HG02943 (cell line): Measurements from ENCODE around the gene ASTN2.

Source experiments
- ATAC-seq: cut with Tn5 transposase; IDR thresholded peaks from one replicate; pipeline ENCODE4 v1.9.1; 2021; ENCODE audit warnings: mild to moderate bottlenecking, low read depth, moderate library complexity; ENCODE audit not compliant: unreplicated experiment

ASTN2 gene

GRCh38 chr9:117187498-117187897, 227.4 kb downstream of the ASTN2 start:
- ATAC-seq = no peak

DNA sequence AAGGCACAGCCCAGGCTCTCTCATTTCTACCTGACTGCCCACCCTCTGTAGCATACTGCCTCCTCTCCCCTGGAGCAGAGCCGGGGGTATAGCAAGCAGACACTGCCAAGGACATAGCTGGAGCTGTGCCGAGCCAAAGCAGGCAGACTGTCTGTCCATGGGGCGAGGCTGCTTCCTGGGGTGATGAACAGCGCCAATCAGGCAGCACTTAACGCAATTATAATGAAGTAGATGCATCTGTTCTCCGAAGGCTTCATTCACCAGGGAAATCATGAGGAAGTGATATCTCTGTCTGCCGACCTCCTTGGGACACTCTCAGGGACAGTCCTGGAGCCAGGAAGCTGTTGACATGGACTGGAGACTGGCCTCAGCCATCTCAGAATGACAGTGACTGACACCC, 230.7 kb downstream of the ASTN2 start:
- no peak for ATAC-seq

- no peak for ATAC-seq
Measured at GRCh38 chr9:117182046-117182445, 232.8 kb downstream of the ASTN2 start.

DNA sequence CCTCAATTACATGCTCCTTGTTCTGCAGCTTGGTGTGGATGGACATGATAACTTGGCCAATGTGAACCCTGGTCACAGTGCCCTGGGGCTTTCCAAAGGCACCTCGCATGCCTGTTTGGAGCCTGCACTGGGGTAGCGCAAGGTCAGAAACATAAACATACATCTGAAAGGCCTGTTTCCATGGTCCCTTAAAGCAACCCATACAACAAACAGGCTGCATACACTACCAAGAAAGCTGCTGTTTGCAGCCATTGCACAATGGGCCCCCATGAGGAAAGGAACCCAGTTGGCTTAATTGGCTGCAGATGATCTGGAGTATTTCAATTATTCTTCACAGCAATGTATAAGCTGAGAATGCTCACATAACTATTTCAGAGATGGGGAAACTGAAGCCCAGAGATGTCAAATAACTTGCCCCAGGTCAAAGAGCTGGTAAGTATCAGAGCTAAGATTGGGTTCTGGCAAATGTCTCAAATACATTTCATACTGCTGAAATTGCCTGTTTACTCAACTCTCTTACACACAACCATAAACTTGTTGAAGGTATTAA, 233.9 kb downstream of the ASTN2 start:
- no peak for ATAC-seq

- ATAC-seq = no peak
Measured at GRCh38 chr9:117178596-117179375, 236.1 kb downstream of the ASTN2 start.

DNA sequence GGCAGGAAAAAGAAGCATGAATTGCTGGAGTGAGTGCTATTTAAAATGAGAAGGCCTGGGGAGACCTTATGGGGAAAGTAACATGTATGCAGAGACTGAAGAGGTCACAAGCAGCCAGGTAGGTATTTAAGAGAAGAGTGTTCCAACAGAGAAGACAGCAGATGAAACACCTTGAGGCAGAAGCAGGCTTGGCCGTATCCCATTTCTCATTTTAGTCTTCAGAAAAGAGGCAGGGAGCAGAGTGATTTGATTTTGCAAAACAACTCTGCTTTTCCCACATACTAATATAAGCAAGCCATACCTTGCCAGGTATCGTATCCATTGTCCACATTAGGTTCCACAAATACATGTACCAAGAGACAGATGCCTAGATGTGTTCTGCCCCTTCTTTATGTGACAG, 244.3 kb downstream of the ASTN2 start:
- no peak for ATAC-seq

- ATAC-seq = no peak
Measured at GRCh38 chr9:117169089-117169621, 245.7 kb downstream of the ASTN2 start.

- no peak for ATAC-seq
Measured at GRCh38 chr9:117164512-117164911, 250.3 kb downstream of the ASTN2 start.

DNA sequence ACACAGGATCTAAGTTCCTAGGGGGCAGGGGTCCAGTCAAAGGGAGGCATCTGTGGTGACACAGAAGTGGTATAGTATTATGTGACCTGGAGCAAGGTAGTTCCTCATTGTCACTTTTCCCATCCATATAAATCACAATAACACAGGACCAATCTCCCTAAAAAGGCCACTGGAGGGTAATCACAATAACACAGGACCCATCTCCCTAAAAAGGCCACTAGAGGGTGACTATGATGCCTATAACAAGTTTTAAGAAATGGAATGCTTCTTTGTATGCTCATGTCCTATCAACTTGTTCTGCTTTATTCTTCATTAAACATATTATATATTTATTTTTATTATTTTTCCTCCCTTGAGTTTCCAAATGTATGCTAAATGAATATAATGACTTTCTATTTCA, 254.6 kb downstream of the ASTN2 start:
- ATAC-seq = no peak

DNA sequence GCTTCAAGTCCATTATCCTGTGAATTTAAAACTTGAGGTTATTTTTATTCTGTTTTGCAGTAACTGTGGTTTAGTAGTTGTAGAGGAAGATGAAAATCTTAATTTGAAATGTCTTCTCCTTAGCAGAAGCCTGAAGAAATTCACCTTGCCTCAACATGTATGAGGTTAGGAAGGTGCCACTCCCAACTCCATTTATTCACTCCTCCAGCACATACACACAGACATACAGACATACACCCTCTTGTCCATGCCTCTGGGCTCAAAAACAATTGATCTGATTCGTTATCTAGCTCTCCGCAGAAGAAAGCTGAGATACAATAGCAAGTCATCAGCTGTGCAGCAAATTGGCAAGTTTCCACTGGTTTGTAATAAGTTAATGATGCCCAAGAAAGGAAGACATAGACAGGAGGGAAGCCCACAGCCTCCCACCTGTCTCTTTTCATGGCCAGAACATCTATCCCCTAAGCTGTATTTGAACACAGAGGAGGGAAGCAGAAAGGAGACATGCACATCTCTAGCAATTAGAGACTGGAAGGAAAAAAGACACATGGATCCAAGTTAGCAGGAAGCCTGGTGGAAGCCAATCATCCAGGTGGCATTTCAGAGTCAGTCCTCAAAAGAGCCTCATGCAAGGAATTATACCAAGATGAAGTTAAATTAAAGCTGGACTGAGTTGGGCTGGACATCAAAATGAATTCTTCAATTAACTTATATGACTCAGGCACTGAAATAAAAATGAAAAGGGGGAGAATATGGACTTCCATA, 257.9 kb downstream of the ASTN2 start:
- ATAC-seq = no peak

- no peak for ATAC-seq
Measured at GRCh38 chr9:117156144-117156688, 258.6 kb downstream of the ASTN2 start.

DNA sequence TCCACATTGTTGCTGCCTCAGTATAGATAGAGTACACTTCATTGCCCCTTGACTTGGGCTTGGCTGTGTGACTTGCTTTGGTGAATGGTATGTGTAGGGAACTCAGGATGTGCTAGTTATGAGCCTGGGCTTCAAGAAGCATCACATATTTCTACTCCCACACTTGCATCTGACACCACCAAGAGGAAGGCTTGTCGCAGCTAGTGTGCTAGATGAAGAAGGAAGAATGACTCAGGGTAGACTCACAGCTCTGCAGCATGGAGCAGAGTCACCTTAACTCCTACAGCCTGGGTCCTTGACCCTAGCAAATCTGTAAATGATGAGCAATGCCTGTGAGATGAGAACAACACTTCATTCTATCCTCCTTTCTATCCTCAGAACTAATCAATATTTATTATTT, 261.8 kb downstream of the ASTN2 start:
- no peak for ATAC-seq

- ATAC-seq = no peak
Measured at GRCh38 chr9:117151716-117152115, 263.1 kb downstream of the ASTN2 start.

DNA sequence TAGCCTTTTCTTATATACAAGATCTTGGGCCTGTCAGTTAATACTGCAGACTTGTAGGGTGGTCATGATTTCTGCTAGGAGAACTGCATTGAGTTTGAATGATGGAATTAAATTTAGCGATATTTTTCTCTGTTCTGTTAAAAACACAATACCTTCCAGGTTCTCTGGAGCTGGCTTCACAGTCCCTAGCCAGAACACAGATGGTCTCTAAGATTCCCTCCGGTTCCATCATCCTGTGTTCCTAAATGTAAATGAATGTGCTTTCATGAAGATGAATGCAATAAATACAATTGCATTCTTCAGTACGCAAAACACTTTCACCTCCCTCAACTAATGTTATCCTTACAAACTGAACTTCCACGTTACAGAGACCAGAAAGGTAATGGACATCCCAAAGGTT, 264.9 kb downstream of the ASTN2 start:
- no peak for ATAC-seq

DNA sequence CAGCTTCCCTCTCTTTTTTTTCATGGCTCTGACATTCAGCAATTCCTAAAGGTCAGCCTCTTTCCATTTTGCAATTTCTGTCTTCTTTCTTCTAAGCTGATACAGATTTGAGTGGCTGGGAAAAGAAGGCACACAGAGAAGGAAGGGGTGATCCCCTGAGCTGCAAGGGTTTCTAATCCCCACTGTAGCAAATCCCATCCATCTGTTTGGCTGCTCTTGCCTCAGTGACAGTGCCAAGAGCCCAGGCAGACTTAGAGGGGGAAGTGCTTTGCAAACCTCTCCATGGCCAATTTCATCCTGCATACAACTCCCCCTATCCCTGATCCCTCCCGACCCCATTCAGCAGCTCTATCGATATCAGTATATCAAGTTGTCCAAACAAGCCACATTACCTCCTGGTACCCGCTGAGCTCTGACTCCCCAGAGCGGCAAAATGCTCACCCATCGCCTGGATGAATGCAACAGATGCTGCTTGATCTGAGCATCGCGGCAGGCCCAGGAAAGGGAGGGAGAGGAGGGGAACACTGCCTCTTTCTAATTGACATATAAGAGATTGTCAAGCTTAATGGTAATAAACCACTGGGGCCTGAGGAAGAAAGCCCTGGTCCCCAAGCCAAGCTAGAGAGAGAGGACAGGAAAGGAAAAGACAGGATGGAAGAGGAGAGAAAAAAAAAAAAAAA, 268.9 kb downstream of the ASTN2 start:
- no peak for ATAC-seq

GRCh38 chr9:117145081-117145480, 269.8 kb downstream of the ASTN2 start:
- ATAC-seq = no peak

DNA sequence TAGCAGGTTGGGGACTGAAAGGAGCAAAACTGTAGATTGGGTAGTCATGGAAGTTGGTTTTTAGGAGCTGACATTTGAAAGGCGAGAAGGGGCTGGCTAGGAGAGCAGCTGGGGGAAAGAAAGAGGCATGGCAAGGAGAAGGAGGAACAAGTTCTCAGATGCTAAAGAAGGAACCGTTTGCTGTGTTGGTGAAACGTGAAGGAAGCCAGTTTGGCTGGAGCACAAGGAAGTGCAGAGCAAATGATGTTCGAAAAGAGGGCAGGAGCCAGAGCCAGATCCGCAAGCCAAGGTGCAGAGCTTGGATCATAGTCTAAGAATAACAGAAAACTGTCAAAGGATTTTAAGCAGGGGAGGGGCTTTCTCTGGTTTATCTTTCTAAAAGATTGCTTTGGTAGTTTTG, 276.6 kb downstream of the ASTN2 start:
- no peak for ATAC-seq

DNA sequence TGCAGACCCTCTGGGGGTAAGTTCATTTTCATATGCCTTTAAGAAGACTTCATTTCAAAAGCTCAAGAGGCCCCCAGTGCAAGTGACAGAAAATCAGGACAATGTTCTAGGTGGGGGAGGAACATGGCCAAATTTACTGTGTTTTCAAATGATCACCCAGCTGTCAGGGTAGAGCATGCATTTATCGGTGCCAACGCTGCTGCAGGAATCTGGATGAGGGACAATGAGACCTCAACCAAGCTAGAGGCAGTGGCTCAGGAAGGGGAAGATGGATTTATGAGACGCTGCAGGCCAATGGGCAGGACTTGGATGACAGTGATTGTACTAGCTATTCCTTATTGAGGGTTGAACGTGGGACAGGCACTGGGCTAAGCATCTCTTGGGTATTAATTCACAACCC, 278.4 kb downstream of the ASTN2 start:
- ATAC-seq = no peak

DNA sequence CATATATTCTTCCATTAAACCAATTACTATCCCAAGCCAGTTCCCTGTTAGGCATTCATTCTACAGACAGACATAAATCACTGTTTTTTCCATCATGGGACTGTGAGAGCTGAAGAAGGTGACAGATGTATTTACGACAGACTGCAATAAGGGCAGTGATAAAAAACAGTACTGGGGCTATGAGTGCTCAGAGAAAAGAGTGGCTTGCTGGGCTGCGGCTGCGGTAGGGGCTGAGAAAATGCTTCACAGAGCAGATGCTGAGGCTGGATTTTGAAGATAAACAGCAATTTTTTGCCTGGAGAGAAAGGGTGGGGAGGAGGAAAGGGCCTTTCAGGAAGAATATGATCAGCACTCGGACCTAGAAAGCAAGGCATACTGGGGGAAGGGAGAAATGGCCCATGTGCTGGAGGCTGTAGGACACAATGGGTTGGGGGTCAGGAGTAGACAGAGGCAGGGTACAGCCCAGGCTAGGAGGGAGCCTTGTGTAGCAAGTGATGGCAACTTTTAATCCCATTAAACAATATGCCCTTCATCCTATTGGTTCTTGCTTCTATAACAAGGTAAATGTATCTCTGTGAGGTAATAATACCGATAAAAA, 279.3 kb downstream of the ASTN2 start:
- no peak for ATAC-seq

DNA sequence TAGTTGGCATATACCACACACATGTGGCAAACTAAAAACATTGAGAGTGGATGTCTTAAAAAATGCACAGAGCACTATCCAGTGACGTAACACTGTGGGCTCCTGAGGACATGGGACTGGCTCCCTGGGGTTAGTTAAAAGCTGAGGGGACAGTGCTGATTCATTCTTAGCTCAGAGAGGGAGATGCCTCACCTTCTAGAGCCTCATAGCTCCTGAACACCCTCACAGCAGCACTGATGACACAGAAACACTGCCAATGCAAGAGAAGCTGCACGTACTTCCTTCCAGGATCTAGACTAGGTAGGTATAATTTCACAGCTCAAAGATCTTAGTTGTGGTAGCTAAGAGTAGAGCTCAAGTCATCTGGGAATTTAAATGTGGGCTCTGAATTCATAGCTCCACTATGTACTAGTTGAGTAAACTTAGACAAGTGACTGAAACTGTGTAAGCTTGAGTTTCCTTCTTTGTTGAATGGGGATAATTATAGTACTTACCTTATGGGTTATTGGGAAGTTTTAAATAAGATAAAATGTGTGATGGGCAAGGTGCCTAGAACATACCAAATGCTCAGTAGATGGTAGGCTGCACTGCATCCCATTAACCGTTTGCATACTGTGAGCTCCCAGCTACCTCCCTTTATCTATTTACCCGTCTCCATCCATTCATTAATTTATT, 279.9 kb downstream of the ASTN2 start:
- no peak for ATAC-seq
